Limb (tissue), 2 donors: ENCODE data around the gene TBK1.

Experiments used
- DNase-seq, 2 donors: peaks; one replicate each; pipeline ENCODE4 v3.0.0-alpha.2; 2016; ENCODE audit errors: extremely low spot score in 2 of 2

Gene TBK1

GRCh38 chr12:64544371-64545080 lies 92.6 kb downstream of the TBK1 start:
- DNase-seq: no peak

GRCh38 chr12:64545081-64545382 lies 93.1 kb downstream of the TBK1 start:
- DNase-seq: no peak

- no peak for DNase-seq
Observed at GRCh38 chr12:64549108-64549507, 97.2 kb downstream of the TBK1 start.

GRCh38 chr12:64550755-64551154 lies 98.8 kb downstream of the TBK1 start:
- no peak for DNase-seq

- no peak for DNase-seq
Observed at GRCh38 chr12:64551676-64552075, 99.8 kb downstream of the TBK1 start.
